Measurements from ENCODE around the gene CFAP210.

GRCh38 chr2:169609264-169609663 is 84.9 kb downstream of the CFAP210 start:
- TF ChIP-seq CTCF (IDR thresholded peaks at IDR 0.05; ENCODE audit: low read length), result no peak
- no peak for TF ChIP-seq EZH2phosphoT487 (IDR thresholded peaks at IDR 0.05; ENCODE audit: low read length)

All from MM.1S (cell line).